HL-60/S4 treated with phorbol 12-myristate 13-acetate at 8.2 ng/mL for 4 days and 3 days (cell line): Measurements from ENCODE around the gene SLC22A3.

Source experiments
- in situ Hi-C: fragments of 300-500 bp; cut with MboI; formaldehyde crosslinking; loops from 2 replicates; pipeline ENCODE4 v1.15.0; 2022; ENCODE audit warnings: low sequenced_read_pairs

Gene SLC22A3

GRCh38 chr6:160417146-160417545 is 69.0 kb downstream of the SLC22A3 start:
- in situ Hi-C loops: no loop called here

DNA sequence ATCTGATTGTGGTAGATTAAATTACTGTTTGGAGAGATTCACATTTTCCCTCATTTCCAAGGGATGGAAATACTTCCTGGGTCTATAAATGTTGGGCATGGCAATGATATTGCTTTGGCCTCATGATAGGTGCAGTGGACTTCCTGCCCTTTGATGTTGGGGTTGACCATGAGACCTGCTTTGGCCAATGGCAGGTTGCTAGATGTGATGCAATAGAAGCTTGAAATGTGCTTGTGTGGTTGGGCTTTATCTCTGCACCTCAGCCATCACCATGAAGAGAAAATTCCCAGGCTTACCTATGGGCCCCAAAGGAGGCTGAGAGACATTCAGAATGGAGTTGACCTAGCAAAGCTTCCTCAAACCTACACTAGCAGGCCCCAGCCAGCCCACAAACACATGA is 69.4 kb downstream of the SLC22A3 start:
- in situ Hi-C loops: no loop called here

GRCh38 chr6:160418370-160418769 is 70.2 kb downstream of the SLC22A3 start:
- in situ Hi-C loops: no loop called here

DNA sequence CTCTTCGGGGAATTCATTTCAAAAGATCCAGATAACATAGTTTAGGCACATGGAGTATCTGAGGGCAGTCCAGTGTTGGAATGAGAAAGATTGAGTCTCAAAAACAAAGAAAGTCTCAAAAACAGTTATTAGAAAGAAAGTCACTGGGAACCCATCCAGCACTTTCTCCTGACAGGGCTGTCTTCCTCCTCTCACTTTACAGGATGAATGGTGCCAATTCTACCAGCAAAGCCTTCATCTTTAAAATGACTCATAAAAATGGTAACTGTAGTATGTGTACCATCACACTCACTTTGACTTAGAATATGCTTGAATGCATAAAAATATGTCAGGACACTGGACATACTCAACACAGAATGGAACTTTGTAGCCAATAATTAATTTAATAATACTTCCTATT is 71.3 kb downstream of the SLC22A3 start:
- in situ Hi-C loops: no loop called here

- in situ Hi-C loops: no loop called here
These were observed 72.2 kb downstream of the SLC22A3 start for GRCh38 chr6:160420253-160420968.

DNA sequence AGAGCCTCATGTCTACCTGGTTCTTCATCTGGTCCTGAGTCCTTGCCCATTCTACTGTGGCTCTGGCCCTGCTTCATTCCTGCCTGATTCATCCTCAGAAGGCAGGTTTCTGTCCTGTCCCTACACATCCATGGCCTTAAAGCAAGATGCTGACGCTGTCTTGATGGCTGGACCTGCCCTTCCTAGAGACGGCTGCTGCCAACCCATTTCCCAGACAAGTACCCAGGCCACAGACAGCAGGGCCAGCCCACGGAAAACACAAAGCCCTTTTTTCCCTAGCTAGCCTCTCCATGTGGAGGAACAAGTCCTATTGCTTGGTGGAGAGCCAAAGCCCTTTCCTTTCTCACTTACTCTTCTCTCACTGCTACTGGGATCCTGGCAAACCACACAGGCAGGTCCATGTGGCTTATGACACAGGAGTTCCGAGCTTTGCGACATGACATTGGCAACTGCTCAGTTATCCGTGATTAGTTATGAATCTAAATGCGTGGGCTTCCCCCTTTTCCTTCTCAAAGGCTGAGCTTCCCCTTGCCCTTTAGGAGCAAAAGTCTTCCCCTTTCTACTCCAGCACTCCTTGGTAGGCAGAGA is 72.9 kb downstream of the SLC22A3 start:
- in situ Hi-C loops: no loop called here

- in situ Hi-C loops: no loop called here
These were observed 73.7 kb downstream of the SLC22A3 start for GRCh38 chr6:160421854-160422253.

GRCh38 chr6:160424256-160424655 is 76.1 kb downstream of the SLC22A3 start:
- in situ Hi-C loops: no loop called here

GRCh38 chr6:160426136-160426535 is 78.0 kb downstream of the SLC22A3 start:
- in situ Hi-C loops: no loop called here

GRCh38 chr6:160427312-160428068 is 79.3 kb downstream of the SLC22A3 start:
- in situ Hi-C loops: no loop called here

GRCh38 chr6:160428069-160428430 is 79.9 kb downstream of the SLC22A3 start:
- in situ Hi-C loops: no loop called here

- in situ Hi-C loops: no loop called here
These were observed 80.8 kb downstream of the SLC22A3 start for GRCh38 chr6:160428818-160429619.

DNA sequence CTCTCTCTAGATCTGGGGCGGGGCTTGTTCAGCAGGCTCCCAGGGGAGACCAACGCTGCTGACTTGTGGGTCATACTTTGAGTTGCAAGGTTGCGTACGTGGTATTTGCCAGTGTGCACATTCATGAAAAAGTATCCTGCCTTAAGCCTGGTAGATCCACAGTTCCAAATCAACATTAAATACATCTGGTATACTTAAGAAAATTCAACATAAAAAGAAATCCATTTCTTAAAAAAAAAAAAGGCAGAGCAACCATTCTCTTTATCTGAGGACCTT is 81.4 kb downstream of the SLC22A3 start:
- in situ Hi-C loops: no loop called here

DNA sequence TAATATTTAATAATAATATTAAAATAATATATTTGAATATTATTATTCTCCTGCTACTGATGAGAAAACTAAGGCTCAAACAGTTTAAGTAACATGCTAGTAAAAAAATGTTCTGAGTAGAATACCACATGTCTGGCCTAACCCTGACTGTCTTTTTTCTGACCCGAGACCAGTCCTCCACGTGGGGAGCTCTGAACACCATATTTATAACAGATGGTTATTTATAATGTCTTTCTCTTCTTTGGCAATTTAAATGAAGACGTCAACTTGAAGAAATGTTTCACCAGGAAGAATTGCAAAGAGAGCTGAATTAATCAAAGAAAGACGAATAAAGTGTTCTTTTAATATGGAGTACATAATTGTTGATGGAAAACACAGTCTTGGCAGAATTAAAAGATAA is 82.0 kb downstream of the SLC22A3 start:
- in situ Hi-C loops: no loop called here

GRCh38 chr6:160430751-160431150 is 82.6 kb downstream of the SLC22A3 start:
- in situ Hi-C loops: no loop called here

GRCh38 chr6:160431226-160431625 is 83.0 kb downstream of the SLC22A3 start:
- in situ Hi-C loops: no loop called here

- in situ Hi-C loops: no loop called here
These were observed 83.7 kb downstream of the SLC22A3 start for GRCh38 chr6:160431791-160432404.

DNA sequence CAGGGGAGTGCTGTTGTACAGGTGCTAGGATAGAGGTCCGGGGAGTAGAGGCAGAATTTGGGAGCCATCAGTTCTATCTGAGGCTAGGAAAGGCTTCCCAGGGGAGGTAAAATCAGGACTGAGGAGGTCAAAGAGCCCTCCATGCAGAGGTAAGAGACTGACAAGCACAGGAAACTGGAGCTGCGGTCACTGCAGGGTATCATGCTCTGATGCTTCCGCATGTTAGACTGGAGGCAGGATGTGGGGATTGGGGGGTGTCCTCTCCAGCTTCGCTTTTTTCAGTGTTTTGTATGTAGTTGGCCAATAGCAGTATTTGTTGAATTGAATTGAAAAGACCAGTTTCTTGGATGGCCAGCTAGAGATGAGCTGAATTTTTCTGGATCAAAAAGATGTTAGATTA is 87.8 kb downstream of the SLC22A3 start:
- in situ Hi-C loops: no loop called here

DNA sequence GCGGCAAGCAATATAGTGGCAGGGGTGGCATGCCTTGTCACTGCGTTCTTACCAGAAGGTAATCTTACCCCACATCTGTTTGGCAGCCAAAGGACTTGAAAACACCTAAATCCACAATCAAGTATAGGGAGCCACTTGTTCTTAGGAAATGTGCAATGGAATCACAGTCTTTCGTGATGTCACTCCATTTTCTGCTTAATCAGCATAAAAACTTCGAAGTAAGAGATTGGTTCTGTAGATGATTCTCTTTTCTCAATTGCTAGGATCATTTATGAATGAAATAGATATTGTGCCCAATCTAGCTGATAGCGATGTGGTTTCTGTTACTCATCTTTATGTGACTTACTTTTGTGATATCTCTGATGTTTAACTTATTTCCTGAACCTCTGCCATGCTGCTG is 89.0 kb downstream of the SLC22A3 start:
- in situ Hi-C loops: no loop called here

DNA sequence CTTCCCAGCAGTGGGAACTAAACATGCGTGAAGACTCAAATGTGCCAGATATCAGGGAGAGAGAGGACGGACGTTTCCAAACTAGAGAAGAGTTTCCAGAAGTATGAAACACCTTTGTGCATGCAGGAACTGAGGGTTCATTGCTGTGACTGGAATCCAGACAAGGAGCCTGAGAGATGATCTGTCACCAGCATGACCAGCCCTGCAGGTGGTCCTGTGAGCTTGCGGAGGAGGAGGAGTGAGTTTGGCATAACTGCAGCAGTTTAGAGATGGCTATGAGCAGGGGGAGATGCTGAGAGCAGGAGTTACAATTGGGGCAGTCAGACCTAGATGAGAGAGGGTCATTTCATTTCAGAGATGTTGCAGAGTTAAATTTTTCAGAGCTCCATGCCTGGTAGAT is 89.6 kb downstream of the SLC22A3 start:
- in situ Hi-C loops: no loop called here

DNA sequence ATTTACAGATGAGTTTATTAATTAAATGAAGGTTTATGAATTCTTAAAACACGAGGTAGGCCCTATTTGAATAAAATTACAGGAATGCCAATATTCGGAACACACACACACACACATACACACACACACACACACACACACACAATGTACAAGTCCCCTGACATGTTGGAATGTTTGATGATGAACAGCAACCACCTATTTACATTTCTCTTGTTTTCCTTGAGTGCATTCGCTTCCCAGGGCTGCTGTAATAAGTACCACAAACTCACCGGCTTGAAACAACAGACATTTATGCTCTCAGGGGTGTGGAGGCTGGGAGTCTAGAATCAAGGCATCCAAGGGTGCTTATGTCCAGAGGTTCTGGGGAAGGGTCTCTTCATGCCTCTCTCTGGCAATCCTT is 90.3 kb downstream of the SLC22A3 start:
- in situ Hi-C loops: no loop called here
